Measurements from ENCODE around the gene MRPS2. TPM values are rescaled to one million over a fixed set of nuclear protein-coding genes. Genes with fewer than 3 reads are reported as not detected.
A peak's percentile ranks its signal among the peaks of the same experiment; 100 is the strongest.
"Not testable (repeated sequence)": the region's sequence is repeated elsewhere in the genome, so short reads cannot be mapped to it uniquely, and the experiment has no call there.

MRPS2 gene
- total and polyA plus RNA-seq, 4 experiments from 2014 or later, result 26.2 to 57.2 (median 33.2) TPM

DNA sequence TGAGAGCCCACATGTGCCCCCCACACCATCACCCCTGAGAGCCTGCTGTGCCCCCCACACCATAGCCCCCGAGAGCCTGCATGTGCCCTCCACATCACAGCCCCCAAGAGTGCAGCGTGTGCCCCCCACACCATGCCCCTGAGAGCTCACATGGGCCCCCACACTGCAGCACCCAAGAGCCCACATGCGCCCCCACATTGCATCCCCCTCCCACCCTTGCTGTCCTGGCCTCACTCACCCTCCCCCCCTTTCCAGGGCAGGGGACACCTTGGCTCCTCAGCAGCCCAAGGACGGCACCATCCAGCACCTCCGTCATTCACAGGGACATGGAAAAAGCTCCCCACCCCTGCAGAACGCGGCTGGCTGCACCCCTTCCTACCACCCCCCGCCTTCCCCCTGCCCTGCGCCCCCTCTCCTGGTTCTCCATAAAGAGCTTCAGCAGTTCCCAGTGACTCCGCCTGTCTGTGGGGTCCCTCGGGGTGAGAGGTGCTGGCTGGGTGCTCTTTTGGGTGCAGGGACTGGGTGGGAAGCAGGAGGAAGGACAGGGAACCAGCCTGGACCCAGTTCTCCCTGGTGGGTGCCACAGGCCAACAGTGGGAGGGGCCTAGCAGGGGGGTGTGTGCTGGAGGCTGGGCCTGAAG is 25.7 kb downstream of the MRPS2 start:
- peaks cover 3 to 8% of the 10 kb centered on the region in 2 donors for H3K27me3 Mint-ChIP-seq
- H3K4me3 ChIP-seq (ENCODE audit: low read length in 2 of 2), result no peak overlapping the region
- H3K9me3 ChIP-seq (ENCODE audit: control insufficient read depth in 1 of 2, low read length in 2 of 2), result no peaks in the 10 kb centered on the region
- H3K27ac Mint-ChIP-seq, result no peak overlapping the region
- H3K27ac ChIP-seq (ENCODE audit: low read depth, low read length), result no peak overlapping the region
- no peaks in the 10 kb centered on the region for H3K9me3 Mint-ChIP-seq
- no peak overlapping the region for H3K4me3 Mint-ChIP-seq
- no peak for DNase-seq
- H3K36me3 ChIP-seq (ENCODE audit: insufficient read depth, low read length), result no peaks in the 10 kb centered on the region
- no peaks in the 10 kb centered on the region for H3K27me3 ChIP-seq (ENCODE audit: insufficient read depth, low read length)
- intact Hi-C loops (cut with micrococcal nuclease), result no loop called here
- H3K4me1 ChIP-seq (ENCODE audit: insufficient read depth, low read length), result no peaks in the 10 kb centered on the region
- no peaks in the 10 kb centered on the region for H3K36me3 Mint-ChIP-seq
- POLR2A ChIA-PET (ENCODE audit: partially characterized antibody), result no interaction called here
- peaks cover 0 to 6% (median 2%) of the 10 kb centered on the region in 4 donors for H3K4me1 Mint-ChIP-seq
- CTCF ChIA-PET (ENCODE audit: partially characterized antibody), result no interaction called here

DNA sequence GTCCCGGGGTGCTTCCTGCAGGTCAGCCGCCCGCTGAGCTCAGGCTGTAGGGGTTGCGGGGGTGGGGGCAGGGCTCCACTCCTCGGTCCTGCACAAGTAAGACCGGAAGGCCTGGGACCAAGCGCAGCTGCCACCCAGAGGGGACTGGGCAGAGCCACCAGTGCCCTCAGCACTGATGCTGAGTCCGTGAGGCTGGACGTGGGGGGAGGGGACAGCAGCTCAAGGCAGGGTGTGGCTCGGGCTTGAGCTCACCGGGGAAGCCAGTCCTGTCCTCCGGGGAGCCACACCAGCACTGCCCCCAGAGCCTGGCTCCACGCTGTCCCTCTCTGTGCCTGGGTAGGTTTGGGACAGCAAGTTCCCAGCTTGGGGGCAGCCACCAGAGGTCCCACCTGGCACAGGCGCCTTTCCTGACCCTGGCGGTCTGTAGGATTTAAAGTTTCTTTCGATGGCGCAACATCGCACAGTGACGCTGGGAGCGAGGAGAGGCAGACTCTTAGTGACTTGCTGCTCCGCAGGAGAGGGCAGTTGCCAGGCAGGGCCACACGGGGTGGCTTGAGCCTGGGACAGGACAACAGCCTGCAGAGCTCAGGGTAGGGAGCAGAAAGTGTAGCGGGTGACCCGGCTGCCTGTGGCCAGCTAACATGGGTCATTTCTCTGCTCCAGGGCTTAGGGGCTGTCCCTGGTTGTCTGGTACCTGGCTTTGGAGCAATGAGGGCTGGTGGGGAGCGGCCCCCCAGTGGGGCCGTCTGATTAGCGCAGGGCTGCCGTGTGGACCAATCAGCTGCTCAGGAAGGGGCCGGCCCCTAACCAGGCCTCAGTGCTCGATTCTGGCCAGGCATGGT is 26.5 kb downstream of the MRPS2 start:
- Histone ChIP-seq H3K27me3 (ENCODE audit: insufficient read depth, low read length) (no peaks in the 10 kb centered on the region), H3K4me3 (ENCODE audit: low read length in 2 of 2) (no peak overlapping the region), H3K36me3 (ENCODE audit: insufficient read depth, low read length) (no peaks in the 10 kb centered on the region), H3K9me3 (ENCODE audit: control insufficient read depth in 1 of 2, low read length in 2 of 2) (no peaks in the 10 kb centered on the region), H3K27ac (ENCODE audit: low read depth, low read length) (no peak overlapping the region), H3K4me1 (ENCODE audit: insufficient read depth, low read length) (no peaks in the 10 kb centered on the region)
- H3K9me3 Mint-ChIP-seq, result no peaks in the 10 kb centered on the region
- no peak overlapping the region for H3K27ac Mint-ChIP-seq
- no peak overlapping the region for H3K4me3 Mint-ChIP-seq
- no peak for DNase-seq
- CTCF ChIA-PET (ENCODE audit: partially characterized antibody), result no interaction called here
- intact Hi-C loops (cut with micrococcal nuclease), result no loop called here
- POLR2A ChIA-PET (ENCODE audit: partially characterized antibody), result no interaction called here
- H3K27me3 Mint-ChIP-seq, result peaks cover 6 to 13% of the 10 kb centered on the region in 2 donors
- H3K36me3 Mint-ChIP-seq, result no peaks in the 10 kb centered on the region
- peaks cover 0 to 6% (median 2%) of the 10 kb centered on the region in 4 donors for H3K4me1 Mint-ChIP-seq

DNA sequence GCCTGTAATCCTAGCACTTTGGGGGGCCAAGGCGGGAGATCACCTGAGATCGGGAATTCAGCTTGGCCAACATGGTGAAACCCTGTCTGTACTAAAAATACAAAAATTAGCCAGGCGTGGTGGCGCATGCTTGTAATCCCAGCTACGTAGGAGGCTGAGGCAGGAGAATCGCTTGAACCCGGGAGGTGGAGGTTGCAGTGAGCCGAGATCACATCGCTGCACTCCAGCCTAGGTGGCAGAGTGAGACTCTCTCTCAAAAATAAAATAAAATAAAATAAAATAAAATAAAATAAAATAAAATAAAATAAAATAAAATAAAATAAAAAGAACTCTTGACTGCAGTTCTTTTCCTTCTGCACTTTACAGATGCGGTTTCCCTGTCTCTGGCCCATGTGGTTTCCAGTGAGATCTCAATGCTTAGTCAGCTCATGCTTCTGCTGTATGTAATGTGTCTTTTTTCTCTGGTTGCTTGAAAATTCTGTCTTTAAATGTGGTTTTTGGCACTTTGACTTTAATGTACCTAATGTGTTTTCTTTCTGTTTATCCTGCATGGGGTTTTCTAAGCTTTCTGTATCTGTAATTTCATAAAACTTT is 28.5 kb downstream of the MRPS2 start:
- CTCF ChIA-PET (ENCODE audit: partially characterized antibody); H3K9me3 ChIP-seq (ENCODE audit: control insufficient read depth in 1 of 2, low read length in 2 of 2); H3K36me3 ChIP-seq (ENCODE audit: insufficient read depth, low read length); H3K4me1 Mint-ChIP-seq; H3K9me3 Mint-ChIP-seq; H3K27ac ChIP-seq (ENCODE audit: low read depth, low read length); H3K27me3 ChIP-seq (ENCODE audit: insufficient read depth, low read length); H3K27ac Mint-ChIP-seq; H3K4me3 ChIP-seq (ENCODE audit: low read length in 2 of 2); H3K4me1 ChIP-seq (ENCODE audit: insufficient read depth, low read length); H3K4me3 Mint-ChIP-seq; DNase-seq; POLR2A ChIA-PET (ENCODE audit: partially characterized antibody); H3K36me3 Mint-ChIP-seq; intact Hi-C loops (cut with micrococcal nuclease): not testable (repeated sequence)
- H3K27me3 Mint-ChIP-seq, result peaks cover 8 to 15% of the 10 kb centered on the region in 2 donors

DNA sequence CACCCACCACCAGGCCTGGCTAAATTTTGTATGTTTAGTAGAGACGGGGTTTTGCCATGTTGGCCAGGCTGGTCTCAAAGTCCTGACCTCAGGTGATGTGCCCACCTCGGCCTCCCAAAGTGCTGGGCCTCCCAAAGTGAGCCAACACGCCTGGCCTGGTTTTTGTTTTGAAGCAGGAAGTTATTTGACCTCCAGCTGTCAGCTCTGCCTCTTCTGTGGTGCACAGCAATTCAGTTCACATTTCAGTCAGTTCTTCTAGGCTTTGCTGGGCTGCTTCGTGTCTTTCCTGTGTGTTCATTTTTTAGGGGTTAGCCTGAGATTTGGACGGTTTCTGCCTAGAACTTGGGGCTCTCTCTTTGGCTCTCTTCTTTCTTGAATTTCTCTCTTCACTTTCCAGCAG is 29.7 kb downstream of the MRPS2 start:
- intact Hi-C loops (cut with micrococcal nuclease), result no loop called here
- CTCF ChIA-PET (ENCODE audit: partially characterized antibody), result no interaction called here

DNA sequence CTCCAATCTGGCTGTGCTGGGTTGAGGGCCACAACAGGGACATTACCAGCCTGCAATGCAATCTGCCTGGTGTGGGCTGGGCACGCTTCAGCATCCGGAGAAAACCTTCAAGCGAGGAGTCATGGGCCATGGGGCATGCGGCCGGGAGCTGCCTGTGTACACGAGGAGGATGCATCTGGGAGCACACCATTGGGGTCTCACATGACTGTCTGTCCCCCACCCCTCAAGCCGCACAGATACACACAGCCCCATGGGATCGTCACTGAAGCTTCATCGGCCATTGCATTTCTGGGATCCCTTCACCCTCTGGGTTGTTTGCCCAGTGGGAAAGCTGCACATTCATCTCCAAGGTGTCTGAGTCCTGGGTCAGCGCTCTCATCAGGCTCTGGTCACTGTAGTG is 30.6 kb downstream of the MRPS2 start:
- Mint-ChIP-seq H3K27me3 (peaks cover 18 to 22% of the 10 kb centered on the region in 2 donors), H3K27ac (no peak overlapping the region), H3K9me3 (no peaks in the 10 kb centered on the region), H3K4me3 (no peak overlapping the region), H3K4me1 (peaks cover 0 to 6% (median 2%) of the 10 kb centered on the region in 4 donors), H3K36me3 (no peaks in the 10 kb centered on the region)
- H3K36me3 ChIP-seq (ENCODE audit: insufficient read depth, low read length), result no peaks in the 10 kb centered on the region
- H3K4me3 ChIP-seq (ENCODE audit: low read length in 2 of 2), result no peak overlapping the region
- ChIA-PET CTCF (ENCODE audit: partially characterized antibody) (no interaction called here), POLR2A (ENCODE audit: partially characterized antibody) (no interaction called here)
- H3K27me3 ChIP-seq (ENCODE audit: insufficient read depth, low read length), result no peaks in the 10 kb centered on the region
- H3K9me3 ChIP-seq (ENCODE audit: control insufficient read depth in 1 of 2, low read length in 2 of 2), result no peaks in the 10 kb centered on the region
- intact Hi-C loops (cut with micrococcal nuclease), result no loop called here
- no peaks in the 10 kb centered on the region for H3K4me1 ChIP-seq (ENCODE audit: insufficient read depth, low read length)
- no peak for DNase-seq
- H3K27ac ChIP-seq (ENCODE audit: low read depth, low read length), result no peak overlapping the region

More for the DNA sequence above, 29.7 kb downstream of the MRPS2 start:
- Histone ChIP-seq H3K27ac (ENCODE audit: low read depth, low read length) (no peak overlapping the region), H3K9me3 (ENCODE audit: control insufficient read depth in 1 of 2, low read length in 2 of 2) (no peaks in the 10 kb centered on the region), H3K4me3 (ENCODE audit: low read length in 2 of 2) (no peak overlapping the region), H3K27me3 (ENCODE audit: insufficient read depth, low read length) (no peaks in the 10 kb centered on the region), H3K36me3 (ENCODE audit: insufficient read depth, low read length) (no peaks in the 10 kb centered on the region), H3K4me1 (ENCODE audit: insufficient read depth, low read length) (no peaks in the 10 kb centered on the region)
- POLR2A ChIA-PET (ENCODE audit: partially characterized antibody), result no interaction called here
- Mint-ChIP-seq H3K27me3 (peaks cover 17 to 21% of the 10 kb centered on the region in 2 donors), H3K27ac (peak overlapping the region in 1 of 7 donors; percentile 31), H3K4me1 (peaks cover 0 to 6% (median 2%) of the 10 kb centered on the region in 4 donors), H3K36me3 (no peaks in the 10 kb centered on the region), H3K4me3 (peak overlapping the region in 1 of 8 donors; percentile 5), H3K9me3 (no peaks in the 10 kb centered on the region)
- DNase-seq, result no peak

DNA sequence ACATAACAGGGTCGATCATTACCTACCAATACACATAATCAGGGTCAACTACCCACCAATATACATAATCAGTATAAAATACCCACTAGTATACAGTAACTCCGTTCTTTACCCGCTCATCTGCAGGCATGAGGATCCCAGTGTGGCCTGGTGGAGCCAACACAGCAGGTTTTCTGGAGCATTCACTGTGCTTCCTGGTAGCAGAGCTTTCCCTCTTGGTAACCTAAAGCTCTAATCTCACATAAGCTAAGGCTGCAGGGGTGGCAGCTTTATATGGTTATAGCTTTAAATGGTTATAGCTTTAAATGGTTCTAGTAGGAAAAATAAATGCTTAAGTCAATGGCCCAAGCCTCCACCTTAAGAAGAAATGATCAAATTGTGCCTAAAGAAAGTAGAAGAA is 32.6 kb downstream of the MRPS2 start:
- no peak overlapping the region for H3K4me3 Mint-ChIP-seq
- H3K9me3 Mint-ChIP-seq, result no peaks in the 10 kb centered on the region
- no peak overlapping the region for H3K4me3 ChIP-seq (ENCODE audit: low read length in 2 of 2)
- no peaks in the 10 kb centered on the region for H3K4me1 ChIP-seq (ENCODE audit: insufficient read depth, low read length)
- intact Hi-C loops (cut with micrococcal nuclease), result no loop called here
- no peaks in the 10 kb centered on the region for H3K27me3 ChIP-seq (ENCODE audit: insufficient read depth, low read length)
- H3K36me3 ChIP-seq (ENCODE audit: insufficient read depth, low read length), result no peaks in the 10 kb centered on the region
- ChIA-PET CTCF (ENCODE audit: partially characterized antibody) (no interaction called here), POLR2A (ENCODE audit: partially characterized antibody) (no interaction called here)
- no peak overlapping the region for H3K27ac Mint-ChIP-seq
- DNase-seq, result no peak
- peaks cover 0 to 6% (median 2%) of the 10 kb centered on the region in 4 donors for H3K4me1 Mint-ChIP-seq
- no peaks in the 10 kb centered on the region for H3K9me3 ChIP-seq (ENCODE audit: control insufficient read depth in 1 of 2, low read length in 2 of 2)
- no peak overlapping the region for H3K27ac ChIP-seq (ENCODE audit: low read depth, low read length)
- peaks cover 24 to 33% of the 10 kb centered on the region in 2 donors for H3K27me3 Mint-ChIP-seq
- no peaks in the 10 kb centered on the region for H3K36me3 Mint-ChIP-seq

DNA sequence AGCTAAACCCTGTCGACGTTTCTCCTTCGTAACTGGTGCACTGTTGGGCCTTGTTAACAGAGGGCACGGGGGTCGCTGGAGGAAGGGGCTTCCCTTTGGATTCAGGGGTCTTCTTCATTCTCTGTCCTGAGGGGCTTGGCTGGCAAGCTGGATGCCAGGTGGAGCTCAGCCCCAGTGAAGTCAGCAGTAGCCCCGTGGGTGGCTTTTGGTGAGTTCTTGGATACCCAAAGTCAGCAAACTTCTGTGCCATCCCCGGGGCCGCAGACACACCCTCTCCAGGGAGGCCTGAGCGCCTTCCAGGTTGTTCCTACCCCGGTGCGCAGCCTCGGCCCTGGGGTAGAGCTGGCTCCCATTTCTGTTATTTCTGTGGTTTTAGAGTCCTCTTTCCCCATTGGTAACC is 33.2 kb downstream of the MRPS2 start:
- no peaks in the 10 kb centered on the region for H3K27me3 ChIP-seq (ENCODE audit: insufficient read depth, low read length)
- H3K9me3 Mint-ChIP-seq, result no peaks in the 10 kb centered on the region
- H3K36me3 Mint-ChIP-seq, result no peaks in the 10 kb centered on the region
- no peaks in the 10 kb centered on the region for H3K4me1 ChIP-seq (ENCODE audit: insufficient read depth, low read length)
- intact Hi-C loops (cut with micrococcal nuclease), result no loop called here
- ChIA-PET CTCF (ENCODE audit: partially characterized antibody) (no interaction called here), POLR2A (ENCODE audit: partially characterized antibody) (no interaction called here)
- no peaks in the 10 kb centered on the region for H3K36me3 ChIP-seq (ENCODE audit: insufficient read depth, low read length)
- no peaks in the 10 kb centered on the region for H3K9me3 ChIP-seq (ENCODE audit: control insufficient read depth in 1 of 2, low read length in 2 of 2)
- H3K4me3 ChIP-seq (ENCODE audit: low read length in 2 of 2), result no peak overlapping the region
- DNase-seq, result no peak
- no peak overlapping the region for H3K27ac ChIP-seq (ENCODE audit: low read depth, low read length)
- H3K27me3 Mint-ChIP-seq, result peaks cover 24 to 37% of the 10 kb centered on the region in 2 donors
- H3K4me3 Mint-ChIP-seq, result no peak overlapping the region
- H3K4me1 Mint-ChIP-seq, result peaks cover 0 to 6% (median 2%) of the 10 kb centered on the region in 4 donors
- H3K27ac Mint-ChIP-seq, result no peak overlapping the region

All from CD4-positive, alpha-beta memory T cell (primary cell).